IPS DF 4.7 (cell line): ENCODE results near the gene SYNPO.

ENCODE experiments used
- DNase-seq: peaks from one replicate; pipeline ENCODE4 v3.0.0-alpha.2; 2013; ENCODE audit warnings: low spot score; ENCODE audit errors: extremely low read depth

Gene SYNPO

GRCh38 chr5:150641006-150641570 is 628 bp downstream of the SYNPO start:
- no peak for DNase-seq

GRCh38 chr5:150641824-150642566 is 1.5 kb downstream of the SYNPO start:
- no peak for DNase-seq

GRCh38 chr5:150642567-150642927 is 2.1 kb downstream of the SYNPO start:
- DNase-seq = no peak

- no peak for DNase-seq
Measured at GRCh38 chr5:150642991-150643710, 2.7 kb downstream of the SYNPO start.

- no peak for DNase-seq
Measured at GRCh38 chr5:150644058-150644457, 3.6 kb downstream of the SYNPO start.

GRCh38 chr5:150644514-150644913 is 4.1 kb downstream of the SYNPO start:
- DNase-seq = no peak

GRCh38 chr5:150645070-150645700 is 4.7 kb downstream of the SYNPO start:
- no peak for DNase-seq

GRCh38 chr5:150647275-150648251 is 7.1 kb downstream of the SYNPO start:
- DNase-seq = no peak

- no peak for DNase-seq
Measured at GRCh38 chr5:150648294-150649107, 8.0 kb downstream of the SYNPO start.

GRCh38 chr5:150649108-150650020 is 8.9 kb downstream of the SYNPO start:
- DNase-seq = no peak

- no peak for DNase-seq
Measured at GRCh38 chr5:150650021-150651006, 9.9 kb downstream of the SYNPO start.

GRCh38 chr5:150651382-150651781 is 10.9 kb downstream of the SYNPO start:
- DNase-seq = no peak

- DNase-seq = no peak
Measured at GRCh38 chr5:150651924-150652671, 11.6 kb downstream of the SYNPO start.

- no peak for DNase-seq
Measured at GRCh38 chr5:150653145-150653761, 12.8 kb downstream of the SYNPO start.

- DNase-seq = no peak
Measured at GRCh38 chr5:150653762-150654556, 13.5 kb downstream of the SYNPO start.

- no peak for DNase-seq
Measured at GRCh38 chr5:150655221-150655620, 14.8 kb downstream of the SYNPO start.
